Hypothalamus (tissue), 51 donors: ENCODE results near the gene SPATA19.

Source experiments
- DNase-seq, 51 donors: peaks; one replicate each; lab custom pipeline; 2025; lab: John Stamatoyannopoulos, UW

SPATA19 gene, protein sequence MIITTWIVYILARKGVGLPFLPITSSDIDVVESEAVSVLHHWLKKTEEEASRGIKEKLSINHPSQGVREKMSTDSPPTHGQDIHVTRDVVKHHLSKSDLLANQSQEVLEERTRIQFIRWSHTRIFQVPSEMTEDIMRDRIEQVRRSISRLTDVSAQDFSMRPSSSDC

DNA sequence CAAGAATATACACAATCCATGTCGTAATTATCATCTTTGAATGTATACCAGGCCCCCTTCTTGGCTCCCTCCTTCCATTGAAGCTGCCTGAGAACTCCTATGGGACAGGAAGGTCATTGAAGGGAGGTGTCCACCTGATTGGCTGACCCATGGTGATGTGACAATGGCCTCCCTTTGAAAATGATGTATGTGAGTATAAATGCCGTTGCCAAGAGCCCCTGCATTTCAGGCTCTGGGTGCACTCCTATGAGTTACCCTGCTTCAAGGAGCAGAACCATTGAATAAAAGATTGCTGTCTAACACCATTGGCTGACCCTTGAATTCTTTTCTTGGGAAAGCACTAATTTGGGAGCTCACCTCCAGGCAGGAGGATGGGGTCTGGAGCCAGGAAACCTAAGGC lies at the start of gene SPATA19:
TSS of gene SPATA19 (minus strand) at position 101 of the 400 bp plus-strand sequence. CDS start at position 34, 67 bp downstream.
- DNase-seq, result no peak

DNA sequence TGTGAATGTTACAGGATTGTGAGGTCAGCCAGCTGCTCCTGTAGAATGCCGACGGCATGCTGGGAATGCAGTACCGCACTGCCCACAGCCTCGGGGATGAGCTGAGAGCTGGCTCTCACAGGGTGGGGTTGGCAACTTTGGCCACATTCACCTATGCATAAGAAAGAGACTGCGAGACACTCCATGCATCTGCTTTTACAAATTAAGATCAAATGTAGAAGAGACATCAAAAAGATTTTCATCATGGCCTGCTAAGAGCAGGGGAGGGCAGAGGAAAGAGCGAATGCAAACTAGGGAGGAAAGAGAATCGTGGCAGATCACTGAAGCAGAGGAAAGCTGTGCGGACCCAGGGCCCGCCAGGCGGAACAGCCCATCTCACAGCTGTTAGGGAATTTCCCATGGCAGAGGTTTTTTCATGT lies 49.8 kb upstream of the SPATA19 start:
- no peak for DNase-seq

DNA sequence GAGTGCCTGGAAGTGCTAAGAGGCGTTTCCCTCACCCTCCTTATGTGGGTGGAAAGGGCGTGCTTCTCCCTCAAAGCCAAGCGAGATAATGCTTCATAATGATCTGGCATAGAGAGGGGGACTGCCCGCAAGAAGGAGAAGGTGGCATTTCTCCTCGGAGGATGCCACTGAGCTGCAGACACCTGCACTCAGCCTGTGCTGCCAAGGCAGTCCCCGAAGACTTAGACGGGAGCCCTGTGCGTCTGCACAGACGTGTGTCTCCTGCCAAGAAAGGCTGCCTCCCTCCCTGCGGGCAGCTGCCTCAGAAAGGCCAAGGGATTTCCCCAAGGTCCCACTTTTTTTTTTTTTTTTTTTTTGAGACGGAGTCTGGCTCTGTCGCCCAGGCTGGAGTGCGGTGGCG lies 48.1 kb upstream of the SPATA19 start:
- no peak for DNase-seq

DNA sequence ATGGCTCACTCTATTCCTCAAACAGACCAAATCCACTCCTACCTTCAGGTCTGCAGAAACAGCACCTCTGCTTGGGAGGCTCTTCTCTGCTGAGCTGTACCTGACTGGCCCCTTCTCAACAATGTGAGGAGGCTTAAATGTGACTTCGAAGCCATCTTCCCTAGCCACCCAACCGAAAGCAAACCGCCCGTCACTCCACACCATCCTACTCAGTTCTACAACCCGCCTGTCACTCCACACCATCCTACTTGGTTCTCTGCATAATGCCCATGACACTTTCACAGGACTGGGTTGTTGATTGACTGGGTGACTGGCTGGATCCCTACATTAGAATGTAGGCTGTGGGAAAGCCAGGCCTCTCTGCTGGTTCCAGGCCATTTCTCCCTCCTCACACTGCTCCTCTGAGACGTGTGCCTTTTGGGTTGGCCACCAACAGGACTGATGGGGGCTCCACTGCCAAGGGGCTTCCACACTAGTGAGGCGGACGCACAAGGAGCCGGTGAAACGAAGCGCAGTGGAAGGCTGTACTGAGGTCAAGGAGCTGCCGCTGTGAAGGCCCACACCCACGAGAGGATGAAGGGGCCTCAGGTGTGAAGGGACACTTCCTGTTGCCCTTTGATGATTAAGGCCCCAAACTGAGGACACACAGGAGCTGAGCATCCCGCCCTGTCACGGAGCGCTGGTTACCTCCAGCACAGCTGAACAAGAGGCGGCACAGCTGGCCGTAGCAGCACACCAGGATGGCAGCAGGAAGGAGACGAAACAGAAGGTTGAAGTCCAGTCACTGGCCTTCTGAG lies 47.5 kb upstream of the SPATA19 start:
- no peak for DNase-seq

DNA sequence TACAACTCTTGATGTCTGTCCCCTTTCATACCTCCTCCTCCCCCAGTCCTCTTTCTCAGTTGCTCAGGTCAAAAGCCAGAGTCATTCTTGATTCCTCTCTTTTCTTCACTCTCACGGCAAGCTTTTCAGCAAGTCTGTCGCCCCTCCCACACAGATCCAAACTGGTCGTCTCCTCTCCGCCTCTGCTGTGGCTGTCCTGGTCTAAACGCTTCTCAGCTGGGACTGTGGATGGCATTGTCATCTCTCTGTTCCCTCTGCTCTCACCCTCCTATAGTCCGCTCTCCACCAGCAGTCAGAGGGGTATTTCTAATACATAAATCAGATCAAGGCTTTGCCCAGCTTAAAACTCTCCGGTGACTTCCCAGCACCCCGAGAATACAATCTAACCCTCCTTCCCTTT lies 46.8 kb upstream of the SPATA19 start:
- DNase-seq, result no peak

DNA sequence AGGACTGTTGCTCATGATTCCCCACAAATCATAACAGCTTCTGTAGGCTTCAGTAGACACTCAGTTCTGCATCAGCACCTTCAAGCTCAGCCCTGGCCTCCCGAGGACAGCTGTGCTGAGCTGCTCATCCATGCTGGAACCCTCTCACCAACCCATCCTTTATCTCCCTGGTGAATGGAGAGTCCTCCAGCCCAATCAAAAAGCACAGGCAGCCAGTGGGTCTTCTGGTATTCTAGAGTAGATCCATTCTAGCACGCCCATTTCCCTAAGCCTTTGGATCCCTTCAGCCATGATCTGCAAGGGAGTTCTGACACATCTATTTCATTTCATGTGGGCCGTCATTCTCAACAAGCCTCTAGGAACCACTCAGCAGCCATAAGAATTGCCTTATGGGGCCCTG lies 44.6 kb upstream of the SPATA19 start:
- DNase-seq, result no peak

DNA sequence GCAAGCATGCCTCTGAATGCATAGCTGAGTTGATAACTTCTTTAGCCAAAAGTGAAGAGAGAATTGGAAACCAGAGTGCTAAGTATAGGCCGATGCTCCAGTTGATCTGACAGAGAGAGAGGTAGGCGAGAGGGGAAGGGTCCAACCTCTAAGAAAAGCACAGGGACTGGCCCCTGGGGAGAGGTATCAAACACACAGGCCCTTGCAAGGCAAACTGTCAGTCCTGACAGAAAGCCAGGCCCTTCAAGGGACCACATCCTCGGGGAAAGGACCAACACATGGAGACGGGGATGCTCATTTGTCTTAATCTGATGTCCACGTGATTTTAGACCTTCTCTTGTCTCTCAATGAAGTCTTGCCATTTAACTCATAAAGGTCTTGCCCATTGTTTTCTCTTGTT lies 43.9 kb upstream of the SPATA19 start:
- DNase-seq, result no peak

DNA sequence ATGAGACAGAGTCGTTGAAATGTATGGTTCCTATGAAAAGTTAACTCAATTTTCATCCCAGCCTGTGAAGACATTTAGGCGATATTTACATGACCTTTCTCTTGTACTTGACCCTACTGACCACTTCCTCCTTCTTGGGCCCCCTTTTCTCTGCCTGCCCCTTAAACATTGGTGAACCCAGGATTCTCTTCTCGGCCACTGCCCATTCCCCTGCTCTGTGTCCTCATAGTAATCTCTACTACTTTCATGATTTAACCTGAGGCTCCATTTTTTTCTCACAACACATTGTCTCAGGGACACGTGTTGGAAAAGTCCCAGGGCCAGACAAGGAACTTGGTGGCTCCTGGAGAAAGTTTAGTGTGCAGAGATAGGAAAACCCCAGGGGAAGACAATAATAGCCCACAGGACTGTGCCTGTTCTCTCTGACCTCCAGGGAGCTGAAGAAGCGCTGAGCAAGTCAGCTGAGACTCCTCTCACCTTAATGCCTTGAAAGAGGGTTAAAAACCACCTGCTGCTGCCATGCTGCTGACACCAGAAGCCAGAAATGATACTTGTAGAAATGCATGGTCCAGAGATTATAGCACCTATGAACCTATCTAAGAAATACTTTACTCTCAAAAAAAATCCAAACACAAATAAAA lies 42.5 kb upstream of the SPATA19 start:
- no peak for DNase-seq

DNA sequence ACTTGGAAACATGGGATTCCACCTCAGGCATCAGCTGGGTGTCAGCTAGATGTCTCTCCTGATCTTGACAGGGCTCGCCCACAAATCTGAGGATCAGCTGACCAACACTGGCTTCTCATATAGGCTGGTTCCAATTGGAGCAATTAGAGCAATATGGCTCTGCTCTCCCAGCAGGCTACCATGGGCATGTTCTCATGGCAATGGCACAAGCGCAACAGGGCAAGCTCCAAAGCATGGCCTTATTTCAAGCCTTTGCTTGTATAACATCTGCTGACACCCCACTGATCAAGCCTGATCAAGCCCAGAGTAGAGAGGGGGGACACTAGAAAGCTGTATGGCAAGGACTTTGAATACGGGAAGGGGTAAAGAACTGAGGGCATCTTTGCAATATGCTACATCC lies 40.7 kb upstream of the SPATA19 start:
- DNase-seq, result no peak

DNA sequence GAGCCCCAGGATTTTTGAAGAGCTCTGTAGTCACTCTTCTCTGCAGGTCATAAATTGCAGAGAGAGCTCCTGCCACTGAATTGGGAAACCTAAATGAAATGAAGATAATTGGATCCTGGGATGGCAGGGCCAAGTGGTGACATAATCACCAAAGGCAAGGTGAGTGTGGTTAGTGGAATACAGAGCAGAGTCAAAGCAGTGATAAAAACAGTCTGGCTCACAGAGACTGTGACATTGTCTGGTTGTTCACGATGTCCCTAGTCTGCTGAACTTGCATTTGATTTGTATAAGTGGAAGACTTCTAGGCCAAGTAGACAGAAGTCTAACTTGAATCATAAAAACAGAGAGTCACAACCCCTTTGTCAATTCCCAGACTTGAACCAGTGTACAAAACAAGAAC lies 26.8 kb upstream of the SPATA19 start:
- no peak for DNase-seq

DNA sequence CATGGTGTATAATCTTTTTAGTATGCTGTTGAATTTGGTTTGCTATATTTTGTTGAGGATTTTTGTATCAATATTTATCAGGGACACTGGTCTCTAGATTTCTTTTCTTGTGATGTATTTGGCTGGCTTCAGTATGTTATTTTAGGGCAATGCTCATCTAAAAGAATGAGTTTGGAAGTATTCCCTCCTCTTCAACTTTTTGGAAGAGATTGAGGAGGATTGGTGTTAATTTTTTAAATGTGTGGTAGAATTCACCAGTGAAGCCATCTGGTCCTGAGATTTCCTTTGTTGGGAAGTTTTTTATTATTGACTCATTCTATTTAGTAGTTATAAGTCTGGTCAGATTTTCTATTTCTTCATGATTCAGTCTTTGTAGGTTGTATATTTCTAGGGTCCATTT lies 22.1 kb upstream of the SPATA19 start:
- no peak for DNase-seq

DNA sequence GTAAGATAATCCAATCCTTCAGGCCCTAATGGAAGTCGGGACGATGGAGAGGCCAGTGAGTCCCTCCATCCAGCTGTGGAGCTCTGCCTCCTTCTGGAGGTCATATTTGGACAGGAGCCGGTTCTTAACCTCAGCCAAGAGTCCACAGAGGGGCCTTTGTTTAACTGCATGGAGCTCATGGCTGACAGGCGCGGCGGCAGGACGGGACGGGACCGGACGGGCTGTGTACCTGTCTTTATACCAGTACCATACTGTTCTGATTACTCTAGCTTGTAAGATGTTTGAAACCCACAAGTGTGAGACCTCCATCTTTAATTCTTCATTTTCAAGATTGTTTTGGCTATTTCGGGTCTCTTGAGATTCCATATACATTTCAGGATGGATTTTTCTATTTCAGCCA lies 20.2 kb upstream of the SPATA19 start:
- DNase-seq, result no peak

DNA sequence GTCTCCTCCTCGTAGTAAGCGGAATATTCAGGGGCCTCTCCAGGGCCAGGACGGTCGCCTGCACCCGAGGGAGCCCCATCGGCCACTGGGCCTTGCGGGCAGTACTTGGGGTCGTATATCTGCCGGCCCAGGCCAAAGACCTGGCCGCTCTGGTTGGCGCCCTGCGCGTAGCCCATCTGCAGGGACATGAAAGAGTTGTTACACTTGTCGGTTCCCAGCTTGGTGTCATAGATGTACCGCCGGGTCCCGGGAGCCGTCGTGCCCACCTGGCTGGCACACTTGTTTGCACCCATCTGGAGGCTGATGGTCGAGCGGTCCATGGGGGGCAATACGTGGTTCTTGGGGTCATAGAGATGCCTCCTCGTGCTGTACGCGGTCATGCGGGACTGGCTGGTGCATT lies 19.4 kb upstream of the SPATA19 start:
- no peak for DNase-seq

DNA sequence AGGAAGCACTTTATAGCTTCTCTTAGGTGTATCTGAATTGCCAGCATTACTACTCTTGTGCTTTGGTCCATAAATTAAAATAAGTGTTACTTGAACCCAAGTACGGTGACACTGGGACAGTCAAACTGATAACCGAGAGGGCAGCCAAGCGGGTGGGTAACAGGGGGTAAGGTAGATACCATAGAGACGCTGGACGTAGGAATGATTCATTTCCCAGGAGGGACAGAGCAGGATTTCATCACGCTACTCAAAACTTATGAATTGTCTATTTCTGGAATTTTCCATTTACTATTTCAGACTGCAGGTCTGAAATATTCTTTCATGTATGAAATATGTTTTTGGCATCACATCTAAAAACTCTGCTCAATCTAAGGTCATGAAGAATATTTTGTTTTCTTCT lies 14.8 kb upstream of the SPATA19 start:
- no peak for DNase-seq

DNA sequence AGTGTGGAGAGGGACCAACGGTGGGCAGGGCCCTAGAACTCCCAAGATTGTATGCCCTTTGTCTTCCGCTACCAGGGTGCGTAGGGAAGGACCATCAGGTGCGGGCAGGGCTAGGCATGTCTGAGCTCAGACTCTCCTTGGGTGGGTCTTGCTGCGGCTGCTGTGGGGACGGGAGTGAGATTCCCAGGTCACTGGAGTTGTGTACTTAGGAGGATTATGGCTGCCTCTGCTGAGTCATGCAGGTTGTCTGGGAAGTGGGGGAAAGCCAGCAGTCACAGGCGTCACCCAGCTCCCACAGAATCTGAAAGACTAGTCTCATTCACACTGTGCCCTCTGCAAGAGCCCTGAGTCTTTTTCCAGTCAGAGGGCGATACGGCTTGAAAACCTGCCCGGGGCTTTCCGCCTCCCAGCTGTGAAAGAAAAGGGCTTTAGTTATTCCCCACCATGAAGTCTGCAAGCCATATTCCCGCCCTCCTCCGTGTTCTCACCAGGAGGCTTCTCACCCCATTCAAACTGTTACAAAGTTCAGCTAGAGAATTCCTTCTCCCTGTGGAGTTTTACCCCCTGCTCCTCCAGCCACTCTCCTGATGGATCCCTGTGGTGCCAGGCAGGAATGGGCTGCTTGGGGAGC lies 9.1 kb upstream of the SPATA19 start:
- DNase-seq, result peak in 18 of 51 donors; percentile 15 to 71 (median 37)

DNA sequence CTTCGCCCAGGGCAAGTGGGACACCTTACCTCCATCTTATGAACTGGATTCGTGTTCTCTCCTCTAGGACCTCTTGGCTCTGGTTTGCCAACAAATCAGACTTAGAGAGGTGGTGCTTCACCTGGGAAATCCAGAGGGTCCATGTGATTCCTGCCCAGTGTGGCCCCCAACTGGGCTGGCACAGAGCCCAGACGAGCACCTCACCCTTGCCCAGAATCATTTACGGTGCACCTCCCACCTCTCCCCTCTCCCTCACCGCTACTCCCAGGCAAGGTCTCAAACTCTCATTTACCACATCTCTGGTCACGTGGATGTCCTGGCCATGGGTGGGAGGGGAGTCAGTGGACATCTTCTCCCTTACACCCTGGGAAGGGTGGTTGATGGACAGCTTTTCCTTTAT lies 1.1 kb downstream of the SPATA19 start:
- DNase-seq, result no peak

DNA sequence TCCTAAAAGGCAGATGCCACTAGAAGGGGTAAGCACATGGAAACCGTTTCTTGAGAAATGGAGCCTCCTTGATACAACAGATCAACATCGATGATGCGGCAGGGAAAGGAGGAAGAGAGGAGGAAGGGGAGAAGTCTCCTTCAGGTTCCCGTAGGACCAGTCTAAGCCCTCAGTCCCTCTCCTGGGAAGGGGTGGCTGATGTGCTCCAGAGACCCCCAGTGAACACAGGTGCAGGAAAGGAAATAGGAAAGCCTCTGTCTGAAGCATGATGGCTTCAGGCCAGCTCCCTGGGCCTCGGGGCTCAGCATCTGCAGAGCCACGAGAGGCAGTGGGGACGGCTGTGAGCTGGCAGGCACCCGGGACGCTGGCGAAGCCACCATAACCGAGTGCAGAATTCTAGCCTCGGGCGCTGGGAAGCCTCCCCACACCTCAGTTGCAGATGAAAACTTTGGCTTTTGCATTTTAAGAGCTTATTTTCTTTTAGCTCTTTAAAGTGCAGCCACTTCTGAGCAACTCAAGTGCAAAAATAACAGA lies 1.8 kb downstream of the SPATA19 start:
- DNase-seq, result no peak

DNA sequence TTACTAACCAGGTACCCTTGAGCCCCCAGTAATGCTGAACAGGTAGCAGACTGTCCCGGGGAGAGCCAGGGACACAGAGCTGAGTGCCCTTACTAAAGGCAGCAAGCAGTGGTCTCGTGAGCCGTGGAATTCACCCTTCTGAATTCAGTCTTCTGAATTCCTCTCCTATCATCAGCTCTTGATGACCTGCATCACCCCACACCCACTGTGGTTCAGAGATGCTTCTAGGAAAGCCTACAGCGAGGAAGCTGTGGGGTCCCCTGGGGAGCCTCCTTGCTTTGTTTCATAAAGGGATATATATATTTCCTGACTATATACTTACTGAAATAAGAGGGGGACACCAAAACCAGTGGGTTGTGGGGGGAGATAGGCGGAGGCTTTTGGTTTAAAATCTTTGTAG lies 2.6 kb downstream of the SPATA19 start:
- DNase-seq, result no peak

DNA sequence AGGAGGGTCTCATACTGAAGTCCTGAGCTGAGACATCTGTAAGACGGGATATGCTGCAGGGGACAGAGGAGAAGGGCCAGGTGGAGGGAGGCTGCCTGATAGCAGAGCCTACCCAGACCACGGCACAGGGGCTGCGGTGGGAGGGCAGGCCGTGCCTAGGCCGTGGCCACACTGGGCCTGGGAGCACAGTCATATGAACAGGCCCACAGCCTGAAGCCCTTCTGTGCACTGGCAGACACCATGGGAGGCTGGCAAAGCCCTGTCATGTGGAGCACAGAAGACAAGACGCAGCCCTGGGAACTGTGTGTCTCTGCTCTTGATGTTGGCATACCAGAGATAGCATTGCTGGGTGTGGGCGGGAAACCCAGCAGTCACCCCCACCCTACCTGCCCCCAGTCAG lies 3.3 kb downstream of the SPATA19 start:
- no peak for DNase-seq

DNA sequence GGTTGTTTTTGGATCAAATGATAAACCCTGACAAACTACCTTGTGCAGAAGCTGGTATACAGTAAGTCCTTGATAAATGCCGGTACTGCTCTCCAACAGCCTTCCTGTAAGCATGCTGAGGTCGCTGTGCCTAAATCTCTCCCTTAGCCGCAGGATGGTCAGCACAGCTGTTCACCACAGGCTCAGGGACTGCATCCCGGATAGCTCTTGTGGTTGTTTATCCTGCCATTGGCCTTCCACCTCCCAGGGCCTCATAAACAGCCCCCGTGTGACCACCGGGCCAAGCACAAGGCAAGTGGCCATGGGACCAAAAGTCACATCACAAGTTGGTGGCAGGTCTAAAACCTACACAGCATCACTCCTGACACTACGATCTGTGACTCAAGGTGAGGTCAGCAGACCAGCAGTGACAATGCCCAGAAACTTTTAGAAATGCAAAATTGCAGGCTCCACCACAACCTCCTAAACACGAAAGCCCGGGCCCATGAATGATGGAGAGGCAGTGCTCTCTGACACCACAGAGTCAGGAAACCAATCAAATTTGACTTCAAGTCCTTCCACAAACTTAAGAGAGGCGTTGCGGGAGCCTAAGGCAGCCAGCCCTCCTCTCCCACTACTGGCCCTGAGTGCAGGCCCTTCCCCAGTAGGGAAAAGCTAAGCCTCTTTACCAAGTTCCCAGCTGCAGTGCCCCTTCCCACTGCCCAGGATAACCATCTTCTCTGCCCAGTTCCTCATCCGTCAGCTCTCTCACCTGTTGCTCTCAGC lies 3.9 kb downstream of the SPATA19 start:
- DNase-seq, result no peak
